GM23248 (cell line): ENCODE data around the gene AHRR.
"Not testable (repeated sequence)": the region's sequence is repeated elsewhere in the genome, so short reads cannot be mapped to it uniquely, and the experiment has no call there.

Experiments
- EZH2 ChIP-seq: fragments of 200-600 bp; sonication (generic); IDR thresholded peaks from 2 replicates; pipeline ENCODE4 v1.6.1; 2018; ENCODE audit warnings: antibody characterized with exemption, mild to moderate bottlenecking; ENCODE audit not compliant: insufficient read depth, poor library complexity, severe bottlenecking
- EZH2phosphoT487 ChIP-seq: fragments of 200-600 bp; sonication (generic); IDR thresholded peaks from 2 replicates; pipeline ENCODE4 v1.6.1; 2018; ENCODE audit warnings: antibody characterized with exemption, moderate library complexity, mild to moderate bottlenecking, low read depth; ENCODE audit not compliant: insufficient read depth

- TF ChIP-seq EZH2, EZH2phosphoT487: not testable (repeated sequence)
Measured at GRCh38 chr5:384576-384975, 63.1 kb downstream of the AHRR start.
